HL-60 (cell line): ENCODE measurements around the gene FAF1.

Experiments used
- DNase-seq, 2 experiments: peaks; one replicate each; pipeline ENCODE4 v3.0.0-alpha.2; 2010 to 2020; ENCODE audit warnings: low read depth in 1 of 2, low spot score in 1 of 2
- H3K27ac ChIP-seq: fragments of 250-450 bp; sonication (Bioruptor Pico); replicated peaks from 2 replicates; pipeline ENCODE4 v1.5.1; 2020; ENCODE audit warnings: mild to moderate bottlenecking, moderate library complexity
- H3K27me3 ChIP-seq: fragments of 250-450 bp; sonication (Bioruptor Pico); 2 replicates; pipeline ENCODE4 v1.5.1; 2021; ENCODE audit warnings: mild to moderate bottlenecking, moderate library complexity; ENCODE audit not compliant: insufficient read depth, poor library complexity, severe bottlenecking
- H3K4me3 ChIP-seq: replicated peaks from 2 replicates; pipeline ENCODE4 v1.5.1; 2011; ENCODE audit warnings: mild to moderate bottlenecking, control low read depth, low read length; ENCODE audit not compliant: insufficient read depth
- GABPA ChIP-seq: IDR thresholded peaks from 2 replicates; pipeline ENCODE4 v1.6.1; 2012; ENCODE audit warnings: low read depth
- POLR2AphosphoS5 ChIP-seq: IDR thresholded peaks from 2 replicates; pipeline ENCODE4 v1.6.1; 2012; ENCODE audit warnings: low read depth
- REST ChIP-seq: IDR thresholded peaks from 2 replicates; pipeline ENCODE4 v1.6.1; 2012; ENCODE audit warnings: low read depth; ENCODE audit not compliant: insufficient replicate concordance
- SPI1 ChIP-seq: IDR thresholded peaks from 2 replicates; pipeline ENCODE4 v1.6.1; 2012; ENCODE audit warnings: low read depth, mild to moderate bottlenecking, borderline replicate concordance
- TF ChIP-seq, protein P1 (sequence below): IDR thresholded peaks from one replicate; pipeline ENCODE4 v1.5.1; 2011; ENCODE audit warnings: low read length, control low read depth, inconsistent platforms; ENCODE audit not compliant: insufficient read depth

The FAF1 gene

DNA sequence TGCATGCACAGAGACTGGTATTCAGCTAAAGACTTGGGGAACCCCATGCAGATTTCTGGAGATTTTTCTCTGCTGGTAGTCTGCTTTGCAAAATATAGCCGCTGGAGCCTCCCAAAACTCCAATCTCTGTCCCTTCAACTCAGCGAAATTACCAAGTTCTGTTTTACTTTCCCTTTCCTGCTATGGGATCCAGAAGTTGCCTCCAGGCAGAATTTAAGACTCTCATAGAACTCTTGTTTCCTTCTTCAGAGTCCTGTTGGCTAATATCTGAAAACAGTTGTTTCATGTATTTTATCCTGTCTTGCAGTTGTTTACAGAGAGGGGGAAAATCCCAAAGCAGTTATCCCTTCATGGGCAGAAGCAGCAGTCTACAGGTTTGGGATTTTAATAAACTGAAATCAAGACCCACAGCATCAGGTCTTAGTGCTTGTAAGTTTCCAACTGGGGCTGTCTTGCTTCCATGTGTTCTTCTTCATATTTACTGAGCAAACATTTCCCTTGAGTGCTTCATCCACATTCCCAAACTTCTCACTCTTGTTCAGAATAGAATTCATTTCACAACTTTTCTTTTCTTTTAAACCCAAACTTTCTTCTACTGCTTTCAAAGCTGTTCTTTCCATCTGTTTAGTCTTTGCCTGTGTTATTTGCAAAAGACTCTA is 315.5 kb downstream of the FAF1 start:
- Histone ChIP-seq H3K27me3 (no peaks in the 10 kb centered on the region), H3K4me3 (no peak overlapping the region), H3K27ac (no peak overlapping the region)
- no peak for TF ChIP-seq POLR2AphosphoS5
- TF ChIP-seq REST, result no peak
- TF ChIP-seq, protein P1, sequence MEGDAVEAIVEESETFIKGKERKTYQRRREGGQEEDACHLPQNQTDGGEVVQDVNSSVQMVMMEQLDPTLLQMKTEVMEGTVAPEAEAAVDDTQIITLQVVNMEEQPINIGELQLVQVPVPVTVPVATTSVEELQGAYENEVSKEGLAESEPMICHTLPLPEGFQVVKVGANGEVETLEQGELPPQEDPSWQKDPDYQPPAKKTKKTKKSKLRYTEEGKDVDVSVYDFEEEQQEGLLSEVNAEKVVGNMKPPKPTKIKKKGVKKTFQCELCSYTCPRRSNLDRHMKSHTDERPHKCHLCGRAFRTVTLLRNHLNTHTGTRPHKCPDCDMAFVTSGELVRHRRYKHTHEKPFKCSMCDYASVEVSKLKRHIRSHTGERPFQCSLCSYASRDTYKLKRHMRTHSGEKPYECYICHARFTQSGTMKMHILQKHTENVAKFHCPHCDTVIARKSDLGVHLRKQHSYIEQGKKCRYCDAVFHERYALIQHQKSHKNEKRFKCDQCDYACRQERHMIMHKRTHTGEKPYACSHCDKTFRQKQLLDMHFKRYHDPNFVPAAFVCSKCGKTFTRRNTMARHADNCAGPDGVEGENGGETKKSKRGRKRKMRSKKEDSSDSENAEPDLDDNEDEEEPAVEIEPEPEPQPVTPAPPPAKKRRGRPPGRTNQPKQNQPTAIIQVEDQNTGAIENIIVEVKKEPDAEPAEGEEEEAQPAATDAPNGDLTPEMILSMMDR, result no peak
- no peak for TF ChIP-seq GABPA
- no peak for TF ChIP-seq SPI1
- DNase-seq, result no peak

- Histone ChIP-seq H3K27ac (no peak overlapping the region), H3K4me3 (no peak overlapping the region), H3K27me3 (no peaks in the 10 kb centered on the region)
- TF ChIP-seq GABPA (no peak), SPI1 (no peak), REST (no peak), POLR2AphosphoS5 (no peak)
- TF ChIP-seq, protein P1, result no peak
- DNase-seq, result no peak
Observed at GRCh38 chr1:50637460-50637859, 322.6 kb downstream of the FAF1 start.

- no peak for DNase-seq
- Histone ChIP-seq H3K27me3 (no peaks in the 10 kb centered on the region), H3K27ac (no peak overlapping the region), H3K4me3 (no peak overlapping the region)
- TF ChIP-seq, protein P1, result no peak
- TF ChIP-seq POLR2AphosphoS5 (no peak), GABPA (no peak), REST (no peak), SPI1 (no peak)
Observed at GRCh38 chr1:50634251-50634650, 325.8 kb downstream of the FAF1 start.
